Mesenchymal stem cell (in vitro differentiated cells and primary cell): ENCODE results near the gene FAF1.
A peak's percentile ranks its signal among the peaks of the same experiment; 100 is the strongest.

ENCODE experiments used
- DNase-seq: peaks from one replicate; pipeline ENCODE4 v3.0.0-alpha.2; 2013
- H2AFZ ChIP-seq: one replicate; pipeline ENCODE4 v1.6.1; 2013; ENCODE audit warnings: low read depth, mild to moderate bottlenecking, control low read depth, inconsistent platforms, low read length, moderate library complexity
- H2AK5ac ChIP-seq: 2 replicates; pipeline ENCODE4 v1.6.1; 2013; ENCODE audit warnings: low read length, moderate library complexity, mild to moderate bottlenecking, inconsistent platforms; ENCODE audit not compliant: severe bottlenecking
- H2BK120ac ChIP-seq: one replicate; pipeline ENCODE4 v1.6.1; 2013; ENCODE audit warnings: low read depth, mild to moderate bottlenecking, inconsistent platforms, low read length, moderate library complexity
- H2BK12ac ChIP-seq, 2 experiments: one replicate each; pipeline ENCODE4 v1.6.1; 2013; ENCODE audit warnings: inconsistent platforms in 2 of 2, low read length in 2 of 2, mild to moderate bottlenecking in 2 of 2, moderate library complexity in 2 of 2, control low read depth in 1 of 2
- H2BK15ac ChIP-seq: one replicate; pipeline ENCODE4 v1.6.1; 2013; ENCODE audit warnings: mild to moderate bottlenecking, low read depth, inconsistent platforms; ENCODE audit not compliant: poor library complexity, severe bottlenecking
- H2BK5ac ChIP-seq: 2 replicates; pipeline ENCODE4 v1.6.1; 2013; ENCODE audit warnings: low read depth, mild to moderate bottlenecking, low read length, control low read depth, inconsistent platforms; ENCODE audit not compliant: poor library complexity, severe bottlenecking
- H3K14ac ChIP-seq, 2 experiments: one replicate each; pipeline ENCODE4 v1.6.1; 2013; ENCODE audit warnings: inconsistent platforms in 2 of 2, low read length in 2 of 2, control low read depth in 1 of 2, mild to moderate bottlenecking in 1 of 2, moderate library complexity in 1 of 2
- H3K18ac ChIP-seq, 2 experiments: one replicate each; pipeline ENCODE4 v1.6.1; 2013; ENCODE audit warnings: inconsistent platforms in 2 of 2, low read length in 2 of 2, control low read depth in 1 of 2, low read depth in 1 of 2, mild to moderate bottlenecking in 1 of 2
- H3K23ac ChIP-seq, 2 experiments: one replicate each; pipeline ENCODE4 v1.6.1; 2013; ENCODE audit warnings: inconsistent platforms in 2 of 2, low read length in 2 of 2, mild to moderate bottlenecking in 2 of 2, moderate library complexity in 2 of 2, control low read depth in 1 of 2
- H3K27ac ChIP-seq: 2 replicates; pipeline ENCODE4 v1.5.1; 2013; ENCODE audit warnings: mild to moderate bottlenecking, moderate library complexity, low read length, control low read depth, inconsistent platforms; ENCODE audit not compliant: poor library complexity, severe bottlenecking
- H3K27me3 ChIP-seq, 2 experiments: 2 replicates each; pipeline versions ENCODE4 v1.6.1 to v1.7.0; 2013; ENCODE audit warnings: low read length in 2 of 2, mild to moderate bottlenecking in 2 of 2, moderate library complexity in 2 of 2, control low read depth in 1 of 2, inconsistent platforms in 1 of 2; ENCODE audit not compliant: control insufficient read depth in 1 of 2, insufficient read depth in 1 of 2
- H3K36me3 ChIP-seq, 2 experiments: 2 replicates each; pipeline versions ENCODE4 v1.6.1 to v1.7.0; 2013; ENCODE audit warnings: low read length in 2 of 2, control low read depth in 1 of 2, inconsistent platforms in 1 of 2, low read depth in 1 of 2, mild to moderate bottlenecking in 1 of 2; ENCODE audit not compliant: insufficient read depth in 2 of 2, control insufficient read depth in 1 of 2
- H3K4ac ChIP-seq, 2 experiments: one replicate each; pipeline ENCODE4 v1.6.1; 2013; ENCODE audit warnings: inconsistent platforms in 2 of 2, low read length in 2 of 2, mild to moderate bottlenecking in 2 of 2, moderate library complexity in 2 of 2, control low read depth in 1 of 2, low read depth in 1 of 2
- H3K4me1 ChIP-seq: 2 replicates; pipeline ENCODE4 v1.6.1; 2013; ENCODE audit warnings: low read depth, low read length, control low read depth; ENCODE audit not compliant: control insufficient read depth, insufficient read depth
- H3K4me2 ChIP-seq: 2 replicates; pipeline ENCODE4 v1.6.1; 2013; ENCODE audit warnings: low read length, mild to moderate bottlenecking, inconsistent platforms; ENCODE audit not compliant: poor library complexity, severe bottlenecking
- H3K4me3 ChIP-seq, 2 experiments: 2 replicates each; pipeline versions ENCODE4 v1.5.1 to v1.7.0; 2013; ENCODE audit warnings: low read length in 2 of 2, mild to moderate bottlenecking in 2 of 2, control low read depth in 1 of 2, low read depth in 1 of 2; ENCODE audit not compliant: insufficient read depth in 1 of 2
- H3K79me1 ChIP-seq: replicated peaks from 2 replicates; pipeline ENCODE4 v1.6.1; 2013; ENCODE audit warnings: mild to moderate bottlenecking, control low read depth, low read length, inconsistent platforms; ENCODE audit not compliant: poor library complexity, severe bottlenecking
- H3K9ac ChIP-seq: 2 replicates; pipeline ENCODE4 v1.7.0; 2013; ENCODE audit warnings: mild to moderate bottlenecking, low read length, moderate library complexity
- H3K9me3 ChIP-seq: 2 replicates; pipeline ENCODE4 v1.7.0; 2013; ENCODE audit warnings: mild to moderate bottlenecking, low read length; ENCODE audit not compliant: control insufficient read depth
- H4K8ac ChIP-seq: one replicate; pipeline ENCODE4 v1.6.1; 2013; ENCODE audit warnings: inconsistent platforms, mild to moderate bottlenecking, low read length, moderate library complexity
- H4K91ac ChIP-seq: one replicate; pipeline ENCODE4 v1.6.1; 2013; ENCODE audit warnings: mild to moderate bottlenecking, low read length, inconsistent platforms
- WGBS: methylation state at CpG from one replicate; pipeline ENCODE4 v1.1.7; 2013; ENCODE audit warnings: mixed read lengths; 5-methylcytosine and 5-hydroxymethylcytosine counted together

Gene FAF1

DNA sequence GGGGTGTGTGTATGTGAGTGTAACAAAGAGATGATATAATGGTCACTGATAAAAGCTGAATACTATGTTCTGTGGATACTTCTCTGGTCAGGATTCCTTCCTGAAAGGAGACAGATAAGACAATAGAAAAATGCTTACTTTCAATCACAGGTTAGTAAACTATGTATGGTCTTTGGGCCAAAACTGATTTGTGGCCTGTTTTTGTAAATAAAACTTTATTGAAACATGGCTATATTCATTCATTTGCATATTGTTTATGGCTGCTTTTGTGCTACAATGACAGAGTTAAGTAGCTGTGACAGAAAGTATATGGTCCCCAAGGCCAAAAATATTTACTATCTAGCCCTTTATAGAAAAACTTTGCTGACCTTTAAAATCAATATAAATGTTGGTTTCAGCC is 454.6 kb downstream of the FAF1 start:
- H3K79me1 ChIP-seq, result no peaks in the 10 kb centered on the region
- no peak overlapping the region for H3K4me3 ChIP-seq
- no peak overlapping the region for H3K9ac ChIP-seq
- no peak overlapping the region for H3K23ac ChIP-seq
- no peak overlapping the region for H2AK5ac ChIP-seq
- H3K36me3 ChIP-seq, result peaks cover 0 to 37% of the 10 kb centered on the region in 2 experiments
- H2BK15ac ChIP-seq, result no peak overlapping the region
- H3K4ac ChIP-seq, result no peak overlapping the region
- no peak overlapping the region for H3K4me2 ChIP-seq
- H2BK12ac ChIP-seq, result no peak overlapping the region
- H2BK120ac ChIP-seq, result no peak overlapping the region
- no peak overlapping the region for H4K8ac ChIP-seq
- no peak overlapping the region for H4K91ac ChIP-seq
- no peaks in the 10 kb centered on the region for H3K4me1 ChIP-seq
- H2BK5ac ChIP-seq, result no peak overlapping the region
- no peaks in the 10 kb centered on the region for H3K27me3 ChIP-seq
- H3K18ac ChIP-seq, result no peak overlapping the region
- H2AFZ ChIP-seq, result no peak overlapping the region
- no peak overlapping the region for H3K27ac ChIP-seq
- no peak overlapping the region for H3K14ac ChIP-seq
- DNase-seq, result no peak
- peaks cover 36% of the 10 kb centered on the region for H3K9me3 ChIP-seq

- Histone ChIP-seq H3K4me3 (peak overlapping the region in 1 of 2 experiments; percentile 21), H3K36me3 (peaks cover 0 to 37% of the 10 kb centered on the region in 2 experiments), H3K4me1 (no peaks in the 10 kb centered on the region), H3K9ac (no peak overlapping the region), H2BK5ac (no peak overlapping the region), H4K8ac (no peak overlapping the region), H2BK12ac (no peak overlapping the region), H3K27ac (no peak overlapping the region), H3K23ac (no peak overlapping the region), H3K79me1 (no peaks in the 10 kb centered on the region), H2AFZ (no peak overlapping the region), H2BK120ac (no peak overlapping the region), H3K14ac (no peak overlapping the region), H2AK5ac (no peak overlapping the region), H3K18ac (no peak overlapping the region), H2BK15ac (no peak overlapping the region), H3K9me3 (peaks cover 47% of the 10 kb centered on the region), H3K27me3 (no peaks in the 10 kb centered on the region), H3K4ac (no peak overlapping the region), H4K91ac (no peak overlapping the region), H3K4me2 (no peak overlapping the region)
- DNase-seq, result no peak
- WGBS, result 100% methylated on average over 1 of the region's 1 CpG
Observed at GRCh38 chr1:50503515-50503914, 456.6 kb downstream of the FAF1 start.

DNA sequence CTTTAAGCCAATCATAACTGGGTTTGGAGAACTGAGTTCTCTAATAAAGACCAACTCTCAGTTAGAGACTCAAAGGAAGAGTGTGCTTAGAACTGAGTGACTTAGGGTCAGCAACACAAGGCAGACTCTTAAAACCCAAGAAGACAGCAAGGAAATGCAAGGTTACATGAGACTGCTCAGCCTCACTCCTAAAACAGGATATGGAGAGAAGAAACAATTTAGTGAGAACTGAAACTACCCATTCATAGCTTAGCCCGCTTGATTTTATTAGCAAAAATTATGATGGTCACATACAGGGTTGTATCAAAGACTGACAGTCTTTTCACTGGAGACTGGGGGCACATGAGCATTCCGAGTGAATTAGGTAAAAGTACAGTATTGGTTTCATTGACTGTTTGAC is 457.9 kb downstream of the FAF1 start:
- no peak overlapping the region for H2BK120ac ChIP-seq
- H3K18ac ChIP-seq, result no peak overlapping the region
- no peak overlapping the region for H3K27ac ChIP-seq
- no peak overlapping the region for H3K23ac ChIP-seq
- no peak overlapping the region for H3K4ac ChIP-seq
- H3K79me1 ChIP-seq, result no peaks in the 10 kb centered on the region
- H2AK5ac ChIP-seq, result no peak overlapping the region
- DNase-seq, result no peak
- no peak overlapping the region for H4K8ac ChIP-seq
- H2AFZ ChIP-seq, result no peak overlapping the region
- no peak overlapping the region for H3K4me3 ChIP-seq
- no peak overlapping the region for H2BK12ac ChIP-seq
- H3K14ac ChIP-seq, result no peak overlapping the region
- H3K9ac ChIP-seq, result no peak overlapping the region
- H3K4me2 ChIP-seq, result no peak overlapping the region
- WGBS, result 93% methylated on average over 2 of the region's 2 CpGs
- peaks cover 59% of the 10 kb centered on the region for H3K9me3 ChIP-seq
- peaks cover 0 to 40% of the 10 kb centered on the region in 2 experiments for H3K36me3 ChIP-seq
- no peaks in the 10 kb centered on the region for H3K27me3 ChIP-seq
- no peaks in the 10 kb centered on the region for H3K4me1 ChIP-seq
- H2BK15ac ChIP-seq, result no peak overlapping the region
- no peak overlapping the region for H4K91ac ChIP-seq
- no peak overlapping the region for H2BK5ac ChIP-seq

- WGBS, result 100% methylated on average over 1 of the region's 1 CpG
- Histone ChIP-seq H3K23ac (no peak overlapping the region), H4K8ac (no peak overlapping the region), H4K91ac (no peak overlapping the region), H3K18ac (no peak overlapping the region), H2BK5ac (no peak overlapping the region), H3K27me3 (no peaks in the 10 kb centered on the region), H3K9me3 (peaks cover 48% of the 10 kb centered on the region), H3K27ac (no peak overlapping the region), H3K4me2 (no peak overlapping the region), H3K79me1 (peaks cover 2% of the 10 kb centered on the region), H2BK120ac (no peak overlapping the region), H2AFZ (no peak overlapping the region), H2AK5ac (no peak overlapping the region), H3K36me3 (peaks cover 3 to 32% of the 10 kb centered on the region in 2 experiments), H2BK15ac (no peak overlapping the region), H3K4me1 (no peaks in the 10 kb centered on the region), H2BK12ac (no peak overlapping the region), H3K9ac (no peak overlapping the region), H3K4me3 (peak overlapping the region in 1 of 2 experiments; percentile 37), H3K4ac (no peak overlapping the region), H3K14ac (no peak overlapping the region)
- peak; percentile 9 for DNase-seq
Observed at GRCh38 chr1:50497007-50497406, 463.1 kb downstream of the FAF1 start.
